ENCODE results near the gene ANP32B.
"Not testable (repeated sequence)": the region's sequence is repeated elsewhere in the genome, so short reads cannot be mapped to it uniquely, and the experiment has no call there.

ANP32B gene

GRCh38 chr9:97940741-97941140 is 42.4 kb upstream of the ANP32B start:
- no peak for DNase-seq (ENCODE audit: low read depth)
- no peak overlapping the region for H3K4me3 ChIP-seq (ENCODE audit: control insufficient read depth, low read depth, low read length)
- TF ChIP-seq, protein P1, sequence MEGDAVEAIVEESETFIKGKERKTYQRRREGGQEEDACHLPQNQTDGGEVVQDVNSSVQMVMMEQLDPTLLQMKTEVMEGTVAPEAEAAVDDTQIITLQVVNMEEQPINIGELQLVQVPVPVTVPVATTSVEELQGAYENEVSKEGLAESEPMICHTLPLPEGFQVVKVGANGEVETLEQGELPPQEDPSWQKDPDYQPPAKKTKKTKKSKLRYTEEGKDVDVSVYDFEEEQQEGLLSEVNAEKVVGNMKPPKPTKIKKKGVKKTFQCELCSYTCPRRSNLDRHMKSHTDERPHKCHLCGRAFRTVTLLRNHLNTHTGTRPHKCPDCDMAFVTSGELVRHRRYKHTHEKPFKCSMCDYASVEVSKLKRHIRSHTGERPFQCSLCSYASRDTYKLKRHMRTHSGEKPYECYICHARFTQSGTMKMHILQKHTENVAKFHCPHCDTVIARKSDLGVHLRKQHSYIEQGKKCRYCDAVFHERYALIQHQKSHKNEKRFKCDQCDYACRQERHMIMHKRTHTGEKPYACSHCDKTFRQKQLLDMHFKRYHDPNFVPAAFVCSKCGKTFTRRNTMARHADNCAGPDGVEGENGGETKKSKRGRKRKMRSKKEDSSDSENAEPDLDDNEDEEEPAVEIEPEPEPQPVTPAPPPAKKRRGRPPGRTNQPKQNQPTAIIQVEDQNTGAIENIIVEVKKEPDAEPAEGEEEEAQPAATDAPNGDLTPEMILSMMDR (IDR thresholded peaks at IDR 0.05; ENCODE audit: control insufficient read depth, insufficient read depth, low read depth, low read length, missing control alignments), result no peak

- DNase-seq (ENCODE audit: low read depth), result no peak
- TF ChIP-seq, protein P1 (IDR thresholded peaks at IDR 0.05; ENCODE audit: control insufficient read depth, insufficient read depth, low read depth, low read length, missing control alignments), result no peak
These were observed 41.8 kb upstream of the ANP32B start for GRCh38 chr9:97941323-97941722.

DNA sequence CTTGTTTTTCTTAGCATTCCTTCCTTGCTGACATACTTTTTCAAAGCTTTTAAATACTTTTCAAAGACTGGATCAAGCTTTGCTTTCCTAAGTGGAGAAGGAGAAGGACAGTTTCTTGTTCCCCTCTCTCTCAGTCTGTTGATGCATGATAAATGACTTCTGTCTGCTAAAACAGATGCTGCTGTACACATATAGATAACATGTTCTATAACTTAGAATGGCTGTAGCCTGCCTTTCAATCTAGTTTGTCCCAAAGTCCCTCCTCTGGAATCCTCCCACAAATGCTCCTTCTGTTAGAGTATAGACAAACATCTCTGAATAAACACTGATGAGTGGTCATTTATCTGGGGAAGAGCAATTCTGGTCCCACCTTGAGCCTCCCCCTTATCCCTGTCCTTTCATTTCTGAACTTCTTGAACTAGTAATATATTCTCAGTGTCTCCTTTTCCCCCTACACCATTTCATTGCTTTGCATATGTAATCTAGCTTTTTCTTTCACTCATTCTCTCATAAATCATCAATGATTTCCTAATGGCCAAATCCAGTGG is 39.8 kb upstream of the ANP32B start:
- TF ChIP-seq, protein P1 (IDR thresholded peaks at IDR 0.05; ENCODE audit: control insufficient read depth, insufficient read depth, low read depth, low read length, missing control alignments), result no peak
- no peak for DNase-seq (ENCODE audit: low read depth)
- H3K4me3 ChIP-seq (ENCODE audit: control insufficient read depth, low read depth, low read length), result no peak overlapping the region

More at GRCh38 chr9:97941323-97941722, 41.8 kb upstream of the ANP32B start:
- H3K4me3 ChIP-seq (ENCODE audit: control insufficient read depth, low read depth, low read length), result no peak overlapping the region

DNA sequence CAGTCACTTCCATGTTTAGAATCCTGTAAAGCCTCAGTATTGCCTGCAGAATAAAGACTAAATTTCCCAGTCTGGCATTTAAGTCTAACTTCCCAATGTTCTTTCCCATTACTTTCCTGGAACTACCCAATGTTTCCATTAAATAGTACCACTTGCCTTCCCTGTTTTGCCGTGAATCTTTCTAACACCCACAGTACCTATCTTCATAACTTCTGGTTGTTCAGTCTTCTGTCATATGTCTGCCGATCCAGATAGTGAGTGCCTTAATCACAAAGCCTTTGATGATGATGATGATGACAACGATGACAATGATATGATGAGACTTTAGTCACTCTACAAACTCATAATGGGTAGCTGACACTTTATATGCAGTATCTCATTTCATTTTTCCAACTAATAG is 38.5 kb upstream of the ANP32B start:
- no peak overlapping the region for H3K4me3 ChIP-seq (ENCODE audit: control insufficient read depth, low read depth, low read length)
- TF ChIP-seq, protein P1 (IDR thresholded peaks at IDR 0.05; ENCODE audit: control insufficient read depth, insufficient read depth, low read depth, low read length, missing control alignments), result no peak
- DNase-seq (ENCODE audit: low read depth), result no peak

GRCh38 chr9:97945470-97945869 is 37.7 kb upstream of the ANP32B start:
- H3K4me3 ChIP-seq (ENCODE audit: control insufficient read depth, low read depth, low read length); DNase-seq (ENCODE audit: low read depth): not testable (repeated sequence)

GRCh38 chr9:97947094-97947493 is 36.0 kb upstream of the ANP32B start:
- H3K4me3 ChIP-seq (ENCODE audit: control insufficient read depth, low read depth, low read length); DNase-seq (ENCODE audit: low read depth): not testable (repeated sequence)

- not testable (repeated sequence) for H3K4me3 ChIP-seq (ENCODE audit: control insufficient read depth, low read depth, low read length); DNase-seq (ENCODE audit: low read depth)
These were observed 32.3 kb upstream of the ANP32B start for GRCh38 chr9:97950873-97951272.

DNA sequence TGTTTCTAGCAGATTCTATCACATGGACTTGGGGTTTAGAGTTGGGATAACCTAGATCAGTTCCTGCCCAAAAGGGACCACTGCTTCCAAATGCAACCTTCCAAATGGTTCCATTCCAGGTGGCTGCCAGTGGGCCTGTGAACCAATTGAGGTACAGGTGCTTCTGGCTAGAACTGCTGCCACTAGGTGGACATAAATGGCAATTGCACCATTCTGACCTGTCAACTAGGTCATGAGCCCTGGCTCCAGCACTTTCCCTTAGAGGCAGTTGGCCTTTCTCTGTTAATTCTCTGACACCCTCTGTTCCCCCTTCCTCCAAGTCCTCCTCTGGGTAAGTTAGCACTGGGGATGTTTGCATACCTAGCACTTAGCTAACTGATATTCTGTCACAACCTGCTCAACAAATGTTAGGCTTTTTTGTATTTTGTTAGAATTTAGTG is 28.6 kb upstream of the ANP32B start:
- no peak overlapping the region for H3K4me3 ChIP-seq (ENCODE audit: control insufficient read depth, low read depth, low read length)
- no peak for DNase-seq (ENCODE audit: low read depth)
- TF ChIP-seq, protein P1 (IDR thresholded peaks at IDR 0.05; ENCODE audit: control insufficient read depth, insufficient read depth, low read depth, low read length, missing control alignments), result peak; percentile 49

All from AG09309 (cell line).